Skeletal muscle satellite cell (primary cell): ENCODE results near the gene KCNQ1.

ENCODE experiments used
- H3K27me3 ChIP-seq: 2 replicates; pipeline ENCODE4 v1.7.0; 2013; ENCODE audit warnings: low read length; ENCODE audit not compliant: control insufficient read depth, insufficient read depth
- H3K36me3 ChIP-seq: 2 replicates; pipeline ENCODE4 v1.7.0; 2013; ENCODE audit warnings: mild to moderate bottlenecking, control low read depth, low read length; ENCODE audit not compliant: insufficient read depth
- H3K4me1 ChIP-seq: 2 replicates; pipeline ENCODE4 v1.7.0; 2013; ENCODE audit warnings: low read length; ENCODE audit not compliant: control insufficient read depth, insufficient read depth
- H3K4me2 ChIP-seq: 2 replicates; pipeline ENCODE4 v1.7.0; 2013; ENCODE audit warnings: mild to moderate bottlenecking, low read length
- H3K4me3 ChIP-seq: 2 replicates; pipeline ENCODE4 v1.7.0; 2013; ENCODE audit warnings: low read length
- H3K9ac ChIP-seq: 2 replicates; pipeline ENCODE4 v1.7.0; 2013; ENCODE audit warnings: mild to moderate bottlenecking, low read depth, low read length, moderate library complexity
- H3K9me3 ChIP-seq: replicated peaks from 2 replicates; pipeline ENCODE4 v1.7.0; 2013; ENCODE audit warnings: mild to moderate bottlenecking, control low read depth, low read length

Gene KCNQ1

DNA sequence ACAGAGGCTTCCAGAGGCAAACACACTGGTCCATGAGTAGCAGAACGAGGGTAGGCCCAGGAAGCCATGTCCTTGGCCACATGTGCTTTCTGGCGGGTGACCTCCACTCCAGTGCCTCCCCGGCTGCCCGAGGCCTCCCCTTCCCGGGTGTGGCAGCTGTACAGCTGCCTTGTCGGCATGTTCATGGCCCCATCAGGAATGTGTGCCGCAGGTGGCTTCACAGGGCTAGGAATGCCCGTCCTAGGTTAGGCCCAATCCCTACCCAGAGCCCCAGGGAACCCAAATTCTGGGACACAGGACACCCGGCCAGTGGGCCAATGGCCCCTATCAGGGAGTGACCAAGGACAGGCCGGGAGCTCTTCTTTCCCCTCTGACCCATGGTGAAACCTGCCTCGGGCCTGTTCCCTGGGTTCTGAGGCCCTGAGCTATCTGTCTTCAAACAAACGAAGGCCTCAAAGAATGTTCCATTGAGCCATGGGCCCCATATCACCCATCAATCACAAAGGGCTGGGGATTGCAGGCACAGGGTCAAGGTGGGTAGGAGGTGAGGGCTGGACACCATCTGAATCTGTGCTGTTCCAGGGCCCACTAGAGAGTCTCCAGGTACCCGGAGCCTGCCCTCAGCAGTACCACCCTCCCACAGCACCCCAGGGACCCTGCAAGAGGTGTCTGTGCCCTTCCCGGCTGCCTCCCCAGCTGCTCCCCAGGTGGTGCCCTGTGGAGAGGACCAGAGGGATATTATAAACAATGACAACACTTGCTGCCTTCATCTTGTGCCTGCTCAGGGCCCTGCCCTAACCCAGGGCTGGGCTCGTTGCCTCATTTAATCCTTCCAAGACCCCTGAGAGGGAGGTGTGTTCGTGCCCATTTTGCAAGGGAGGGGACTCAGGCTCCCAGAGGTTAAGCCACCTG, 444.8 kb downstream of the KCNQ1 start:
- H3K36me3 ChIP-seq, result no peaks in the 10 kb centered on the region
- H3K9me3 ChIP-seq, result no peaks in the 10 kb centered on the region

DNA sequence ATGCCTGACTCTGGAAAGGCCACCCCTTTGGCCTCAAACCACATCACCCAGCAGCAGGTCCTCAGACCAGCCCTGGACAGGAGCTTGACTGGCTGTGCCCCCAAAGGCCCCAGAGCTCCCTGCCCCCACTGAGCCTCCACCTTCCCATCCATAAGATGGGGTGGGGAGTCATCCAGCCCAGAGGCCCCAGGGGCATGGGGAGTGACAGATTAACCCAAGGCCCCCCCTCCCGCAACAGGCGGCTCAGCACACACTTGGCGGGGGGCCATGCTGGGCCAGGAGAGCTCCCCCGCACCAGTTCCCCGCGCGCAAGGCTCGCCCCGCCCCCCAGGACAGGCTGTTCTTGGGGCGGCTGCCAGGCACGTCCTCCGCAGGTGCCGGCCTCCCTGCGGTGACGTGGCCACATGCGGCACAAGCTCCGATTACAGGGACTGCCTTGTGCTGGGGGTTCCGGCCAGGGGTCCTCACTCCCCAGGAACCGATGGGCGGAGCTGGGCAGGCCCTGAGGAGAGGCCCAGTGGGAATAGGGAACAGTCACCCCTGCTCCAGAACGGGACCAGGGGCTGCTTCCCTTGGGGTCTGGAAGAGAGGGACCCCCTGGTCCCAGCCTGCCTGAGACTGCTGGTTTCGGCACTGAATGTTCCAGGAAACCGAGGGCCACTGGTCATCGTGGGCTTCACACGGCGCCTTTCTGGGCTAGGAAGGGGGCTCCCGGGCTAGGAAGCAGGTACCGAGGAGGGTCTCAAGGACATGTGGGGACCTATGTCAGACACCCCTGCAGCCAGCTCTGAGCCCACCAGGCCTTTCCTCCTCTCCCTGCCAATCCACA, 445.9 kb downstream of the KCNQ1 start:
- Histone ChIP-seq H3K4me3 (no peak overlapping the region), H3K27me3 (peaks cover 6% of the 10 kb centered on the region), H3K9ac (no peak overlapping the region), H3K4me1 (peaks cover 13% of the 10 kb centered on the region), H3K36me3 (no peaks in the 10 kb centered on the region), H3K4me2 (no peak overlapping the region), H3K9me3 (no peaks in the 10 kb centered on the region)

More for the DNA sequence above, 444.8 kb downstream of the KCNQ1 start:
- Histone ChIP-seq H3K4me2 (no peak overlapping the region), H3K4me1 (peaks cover 21% of the 10 kb centered on the region), H3K9ac (no peak overlapping the region), H3K27me3 (peaks cover 12% of the 10 kb centered on the region), H3K4me3 (no peak overlapping the region)

DNA sequence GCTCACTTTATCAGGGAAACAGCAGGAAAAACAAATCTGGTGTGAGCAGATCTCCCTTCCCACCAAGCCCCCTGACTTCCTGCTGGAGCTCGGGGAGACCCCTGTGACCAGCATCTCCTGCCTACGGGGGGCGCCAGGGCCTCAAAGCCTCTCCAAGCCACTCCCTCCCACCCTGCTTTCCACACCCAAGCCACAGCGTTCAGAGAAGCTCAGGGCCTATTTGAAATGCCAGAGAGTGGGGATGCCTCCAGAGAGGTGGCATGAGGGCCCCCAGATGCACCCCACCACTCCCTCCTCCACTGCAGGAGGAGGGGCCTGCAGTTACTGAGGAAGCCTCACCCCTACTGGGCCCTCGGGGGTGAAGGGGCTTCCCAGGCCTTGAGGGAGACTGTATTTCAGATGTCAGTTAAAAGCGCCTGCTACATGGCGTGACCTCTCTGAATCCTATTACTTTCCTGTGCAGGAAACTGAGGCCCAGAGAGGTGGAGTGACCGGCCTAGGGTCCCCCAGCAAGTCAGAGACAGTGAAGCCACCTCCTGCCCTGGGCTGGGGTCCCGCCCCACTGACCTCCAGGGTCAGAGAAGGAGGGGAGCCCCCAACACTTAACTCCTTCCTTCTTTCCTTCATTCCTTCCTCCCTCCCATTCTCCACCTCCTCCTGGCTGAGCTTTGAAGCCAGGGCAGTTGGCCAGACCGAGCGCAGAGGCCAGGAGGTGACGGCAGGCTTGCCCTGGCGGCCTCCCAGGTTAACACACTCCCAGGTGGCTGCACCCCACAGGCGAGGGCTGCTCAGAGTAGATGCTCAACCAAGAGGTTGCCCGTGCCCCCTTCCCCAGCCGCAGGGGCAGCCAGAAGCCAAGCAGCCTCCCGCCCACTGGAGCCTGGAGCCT, 446.8 kb downstream of the KCNQ1 start:
- peaks cover 13% of the 10 kb centered on the region for H3K4me1 ChIP-seq
- H3K4me3 ChIP-seq, result peak overlapping the region; percentile 61
- H3K36me3 ChIP-seq, result no peaks in the 10 kb centered on the region

DNA sequence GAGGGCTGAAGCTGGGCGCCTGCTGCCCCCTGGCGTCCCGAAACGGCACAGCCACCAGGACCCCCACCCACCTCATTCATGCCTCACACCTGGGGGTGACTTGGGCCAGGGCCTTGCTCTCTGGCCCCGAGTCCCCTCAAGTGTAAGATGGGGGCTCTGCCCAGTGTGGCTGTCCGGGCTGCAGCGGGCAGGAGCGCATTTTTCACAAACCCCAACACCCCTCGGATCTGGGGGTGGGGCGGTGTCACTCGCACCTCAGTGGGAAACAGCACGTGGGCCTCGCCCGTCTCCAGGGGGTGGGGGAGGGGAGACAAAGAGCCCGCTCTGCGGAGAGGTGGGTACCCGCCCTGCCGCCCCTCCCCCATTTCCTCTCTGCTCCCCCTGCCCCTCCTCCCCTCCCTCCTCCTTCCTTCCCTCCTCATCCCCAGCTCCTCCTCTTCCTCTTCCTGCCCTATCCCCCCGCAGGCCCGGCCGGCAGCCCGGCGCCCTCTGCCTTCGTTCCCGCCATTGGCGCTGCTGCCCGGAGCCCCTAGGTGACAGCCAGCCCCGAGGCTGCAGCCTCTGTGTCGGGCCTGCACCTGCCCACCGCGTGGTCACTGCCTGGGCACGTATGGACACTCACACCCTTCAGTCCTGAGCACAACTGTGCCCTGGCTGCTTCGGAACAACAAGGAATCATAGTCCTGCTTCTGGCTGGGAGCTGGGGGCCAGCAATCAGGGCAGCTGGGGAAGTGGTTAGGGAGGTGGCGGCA, 447.6 kb downstream of the KCNQ1 start:
- H3K4me2 ChIP-seq, result peak overlapping the region; percentile 85
- H3K4me1 ChIP-seq, result peaks cover 13% of the 10 kb centered on the region
- peak overlapping the region; percentile 69 for H3K9ac ChIP-seq
- peak overlapping the region; percentile 61 for H3K4me3 ChIP-seq
- no peaks in the 10 kb centered on the region for H3K36me3 ChIP-seq
- no peaks in the 10 kb centered on the region for H3K9me3 ChIP-seq
- no peaks in the 10 kb centered on the region for H3K27me3 ChIP-seq

More for the DNA sequence above, 446.8 kb downstream of the KCNQ1 start:
- Histone ChIP-seq H3K27me3 (peaks cover 2% of the 10 kb centered on the region), H3K4me2 (peak overlapping the region; percentile 85), H3K9ac (peak overlapping the region; percentile 69), H3K9me3 (no peaks in the 10 kb centered on the region)

DNA sequence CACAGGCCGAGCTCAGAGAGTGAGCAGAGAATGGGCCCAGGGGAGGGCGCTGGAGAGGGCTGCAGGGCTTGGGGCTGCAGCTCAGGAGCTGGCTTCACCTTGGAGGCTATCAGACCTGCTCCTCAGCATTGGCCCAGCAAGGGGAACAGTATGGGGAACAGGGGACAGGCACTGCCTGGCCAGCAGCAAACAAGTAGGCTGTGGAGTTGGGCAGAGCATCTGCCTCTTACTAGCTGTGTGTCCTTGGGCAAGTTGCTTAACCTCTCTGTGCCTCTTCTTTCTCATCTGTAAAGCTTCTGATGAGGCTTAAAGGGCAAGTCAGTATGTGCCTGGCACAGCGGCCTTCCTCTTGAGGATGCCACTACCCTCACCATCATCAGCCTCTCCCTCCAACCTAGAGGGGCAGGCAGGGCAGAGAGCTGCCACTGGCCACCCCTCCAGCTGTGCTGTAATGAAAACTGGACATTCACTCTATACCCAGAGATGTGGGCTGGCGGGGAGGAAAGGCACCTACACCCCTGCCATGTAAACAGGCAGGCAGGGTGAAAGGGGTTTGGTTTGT, 448.2 kb downstream of the KCNQ1 start:
- Histone ChIP-seq H3K9me3 (no peaks in the 10 kb centered on the region), H3K36me3 (no peaks in the 10 kb centered on the region), H3K27me3 (no peaks in the 10 kb centered on the region), H3K4me1 (peaks cover 13% of the 10 kb centered on the region), H3K4me2 (peak overlapping the region; percentile 85), H3K4me3 (peak overlapping the region; percentile 61), H3K9ac (peak overlapping the region; percentile 69)

DNA sequence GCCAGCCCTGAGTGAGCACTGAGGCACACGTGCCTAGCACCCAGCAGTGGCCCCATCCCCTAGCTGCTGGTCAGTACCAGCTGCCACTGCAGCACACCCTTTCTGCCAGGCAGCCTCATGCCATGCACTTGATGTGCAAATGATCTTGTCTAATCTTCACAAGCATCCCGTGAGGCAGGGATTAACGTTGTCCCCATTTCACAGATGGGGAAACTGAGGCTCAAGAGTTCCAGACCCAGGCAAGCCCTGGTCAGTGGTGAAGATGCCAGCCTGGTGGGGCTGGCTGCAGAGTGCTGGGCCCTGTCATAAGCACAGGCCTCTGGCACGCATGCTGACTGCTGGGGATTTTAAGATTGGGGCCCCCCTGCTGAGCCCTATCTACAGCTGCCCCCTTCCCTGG, 449.1 kb downstream of the KCNQ1 start:
- H3K9me3 ChIP-seq, result no peaks in the 10 kb centered on the region
- no peak overlapping the region for H3K4me2 ChIP-seq
- H3K27me3 ChIP-seq, result no peaks in the 10 kb centered on the region
- H3K36me3 ChIP-seq, result no peaks in the 10 kb centered on the region
- H3K9ac ChIP-seq, result no peak overlapping the region
- peaks cover 22% of the 10 kb centered on the region for H3K4me1 ChIP-seq
- no peak overlapping the region for H3K4me3 ChIP-seq

DNA sequence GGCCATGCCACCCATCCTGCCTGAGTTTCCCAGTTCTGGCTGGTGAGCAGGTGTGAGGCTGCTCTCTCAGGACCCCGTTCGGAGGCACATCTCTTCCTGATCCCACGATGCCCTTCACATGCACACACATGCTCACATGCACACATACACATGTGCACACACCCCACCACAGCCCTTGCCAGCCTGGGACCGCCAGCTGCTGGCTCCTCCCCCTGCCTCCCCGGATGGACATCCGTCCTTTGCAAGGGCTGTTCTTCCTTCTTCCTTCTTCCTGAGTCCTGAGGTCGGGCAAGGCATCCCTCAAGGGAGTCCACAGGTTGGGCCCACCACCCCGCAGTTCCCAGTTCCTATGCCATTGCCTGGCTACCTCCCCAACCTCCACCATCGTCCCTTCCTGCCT, 451.2 kb downstream of the KCNQ1 start:
- Histone ChIP-seq H3K4me3 (no peak overlapping the region), H3K27me3 (no peaks in the 10 kb centered on the region), H3K9ac (no peak overlapping the region), H3K36me3 (no peaks in the 10 kb centered on the region), H3K9me3 (no peaks in the 10 kb centered on the region), H3K4me1 (peaks cover 28% of the 10 kb centered on the region), H3K4me2 (no peak overlapping the region)

DNA sequence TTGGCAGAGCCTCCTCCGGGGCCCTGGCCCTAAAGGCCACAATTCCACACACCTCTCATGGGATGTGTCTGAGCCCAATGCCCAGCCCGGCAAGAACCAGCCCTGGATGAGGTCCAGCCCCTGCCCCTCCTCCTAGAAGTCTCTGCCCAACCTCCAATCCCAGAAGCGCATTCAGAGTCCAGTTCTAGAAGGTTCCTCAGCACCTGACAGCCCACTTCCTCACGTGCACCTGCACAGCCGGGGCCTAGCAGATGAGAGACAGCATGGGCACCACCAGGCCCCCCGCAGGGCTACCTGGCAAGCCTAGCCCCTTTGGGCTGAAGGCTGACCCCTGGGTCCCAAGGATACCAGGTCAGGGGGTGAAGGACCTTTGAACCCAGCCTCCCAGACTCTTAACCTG, 452.2 kb downstream of the KCNQ1 start:
- no peaks in the 10 kb centered on the region for H3K9me3 ChIP-seq
- H3K4me1 ChIP-seq, result peaks cover 29% of the 10 kb centered on the region
- no peak overlapping the region for H3K4me2 ChIP-seq
- no peaks in the 10 kb centered on the region for H3K36me3 ChIP-seq
- H3K9ac ChIP-seq, result no peak overlapping the region
- H3K4me3 ChIP-seq, result no peak overlapping the region
- H3K27me3 ChIP-seq, result no peaks in the 10 kb centered on the region

DNA sequence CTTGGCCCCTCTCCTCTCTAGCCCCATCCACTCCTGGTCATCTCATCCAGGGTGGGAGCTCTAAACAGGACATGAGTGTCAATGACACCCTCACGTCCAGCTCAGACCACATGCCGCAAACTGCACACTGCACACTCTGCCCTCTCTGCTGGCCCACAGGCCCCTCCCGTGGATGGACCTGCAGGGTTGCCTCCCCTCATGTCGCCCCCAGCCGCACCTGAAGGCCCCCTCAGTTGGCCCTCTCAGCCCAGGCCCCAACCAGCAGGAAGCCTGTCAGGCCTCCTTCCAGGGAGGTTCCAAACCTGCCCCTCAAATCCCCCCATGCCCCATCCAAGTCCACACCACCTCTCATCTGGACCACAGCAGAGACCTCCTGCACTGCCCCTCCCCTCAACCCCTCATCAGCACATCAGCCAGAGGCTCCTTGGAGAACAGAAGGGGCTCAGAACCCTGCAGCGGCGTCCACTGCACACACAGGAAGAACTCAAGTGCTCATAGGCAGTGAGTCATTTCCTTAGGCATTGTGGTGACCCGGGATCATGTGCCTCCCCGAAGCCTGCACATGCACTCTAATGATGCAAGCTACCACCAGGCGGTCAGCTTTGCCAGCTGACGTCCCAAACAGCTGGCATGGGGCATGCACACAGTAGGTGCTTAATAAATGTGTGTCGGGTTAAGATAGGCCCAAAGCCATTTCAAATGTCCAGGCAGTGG, 453.7 kb downstream of the KCNQ1 start:
- H3K4me1 ChIP-seq, result peaks cover 32% of the 10 kb centered on the region
- H3K9ac ChIP-seq, result peak overlapping the region; percentile 20
- H3K36me3 ChIP-seq, result no peaks in the 10 kb centered on the region
- H3K27me3 ChIP-seq, result no peaks in the 10 kb centered on the region
- H3K9me3 ChIP-seq, result no peaks in the 10 kb centered on the region
- peak overlapping the region; percentile 54 for H3K4me2 ChIP-seq
- H3K4me3 ChIP-seq, result peak overlapping the region; percentile 17
